ENCODE measurements around the gene ZNF385C. TPM values are rescaled to one million over a fixed set of nuclear protein-coding genes. Genes with fewer than 3 reads are reported as not detected.

The ZNF385C gene
- total and polyA plus RNA-seq, 2 of the 13 experiments (the other 11 are each of a cell fraction or from before 2014, with no cell fraction given) = 2.3 to 6.1 TPM

DNA sequence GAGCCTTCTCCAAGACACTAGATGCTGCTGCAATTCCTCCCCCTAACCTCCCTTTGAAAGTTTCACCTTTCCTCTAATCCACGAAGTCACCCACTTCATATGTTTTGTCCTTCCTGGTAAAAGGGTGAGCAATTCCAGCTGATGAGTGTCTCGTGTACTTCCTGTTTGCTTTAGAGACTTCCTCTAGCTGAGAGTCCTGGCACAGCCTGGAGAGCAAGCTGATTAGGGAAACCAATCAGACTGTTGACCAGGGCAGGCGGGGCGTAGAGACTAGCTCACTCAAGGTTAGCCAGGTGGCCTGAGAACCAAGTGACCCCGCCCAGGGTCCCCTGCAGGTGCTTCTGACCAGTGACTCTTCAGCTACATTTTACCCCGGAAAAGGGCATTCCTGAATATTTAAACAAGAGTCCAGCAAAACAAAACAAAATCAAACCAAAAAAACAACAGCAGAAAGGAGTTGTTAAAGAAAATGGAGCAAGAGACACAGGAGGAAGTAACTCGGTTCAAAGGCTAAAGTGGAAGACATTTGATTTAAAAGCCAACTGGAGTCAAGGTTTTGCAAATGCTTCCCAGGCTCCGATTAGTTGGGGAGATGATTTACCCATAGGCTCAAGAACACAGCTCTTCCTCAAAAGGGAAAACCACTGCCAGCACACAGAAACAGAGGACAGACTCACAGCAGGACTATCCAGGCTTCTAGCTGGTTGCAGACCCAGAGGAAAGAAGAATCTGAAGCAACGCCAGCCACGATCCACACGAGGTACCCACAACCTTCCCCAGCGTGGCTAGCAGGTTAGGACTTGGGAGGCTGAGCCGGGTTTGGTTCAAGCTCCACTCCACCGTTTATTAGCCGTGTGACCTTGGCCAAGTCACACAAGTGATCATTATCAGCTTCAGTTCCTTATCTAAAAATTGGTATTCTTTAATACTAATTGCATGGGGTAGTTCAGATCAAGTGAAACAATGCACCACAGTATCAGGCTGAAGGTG, 37.7 kb upstream of the ZNF385C start (continued):
- TF ChIP-seq KDM3A (CRISPR knock-in tag; IDR thresholded peaks at IDR 0.05; ENCODE audit: low read depth) (peak; percentile 54; the same call in 1 of the 2 replicates), RBM22 (optimal IDR thresholded peaks at IDR 0.05; ENCODE audit: low read length) (no peak), KLF9 (CRISPR knock-in tag; IDR thresholded peaks at IDR 0.05; ENCODE audit: low read depth) (no peak), ZNF350 (CRISPR knock-in tag; IDR thresholded peaks at IDR 0.05; ENCODE audit: borderline replicate concordance, low read depth) (peak; percentile 47; the same call in 1 of the 2 replicates), ZNF3 (CRISPR knock-in tag; IDR thresholded peaks at IDR 0.05) (no peak), SMC3 (IDR thresholded peaks at IDR 0.05; ENCODE audit: low read length) (no peak; the same call in 1 of the 2 replicates), ZNF878 (CRISPR knock-in tag; IDR thresholded peaks at IDR 0.05) (peak; percentile 78; the same call in 1 of the 2 replicates), U2AF1 (optimal IDR thresholded peaks at IDR 0.05; ENCODE audit: low read depth, low read length) (no peak), MIER2 (CRISPR knock-in tag; IDR thresholded peaks at IDR 0.05) (peak; percentile 79), ZNF747 (CRISPR knock-in tag; IDR thresholded peaks at IDR 0.05; ENCODE audit: borderline replicate concordance) (peak; percentile 67; the same call in 1 of the 2 replicates), SIX1 (CRISPR knock-in tag; IDR thresholded peaks at IDR 0.05; ENCODE audit: borderline replicate concordance) (no peak), SMAD1 (CRISPR knock-in tag; IDR thresholded peaks at IDR 0.05; ENCODE audit: borderline replicate concordance, low read depth) (0 out of 2 replicates have a peak, but pooled peaks have one; percentile 34), ZBTB7B (CRISPR knock-in tag; IDR thresholded peaks at IDR 0.05) (peak; percentile 6; the same call in 1 of the 2 replicates), BORCS8-MEF2B (CRISPR knock-in tag; IDR thresholded peaks at IDR 0.05) (no peak), CBX5 (CRISPR knock-in tag; IDR thresholded peaks at IDR 0.05; ENCODE audit: borderline replicate concordance) (peak; percentile 70; the same call in 1 of the 2 replicates), TBX2 (CRISPR knock-in tag; IDR thresholded peaks at IDR 0.05; ENCODE audit: borderline replicate concordance) (peak; percentile 73; the same call in 1 of the 2 replicates)
- TF ChIP-seq, protein P1, sequence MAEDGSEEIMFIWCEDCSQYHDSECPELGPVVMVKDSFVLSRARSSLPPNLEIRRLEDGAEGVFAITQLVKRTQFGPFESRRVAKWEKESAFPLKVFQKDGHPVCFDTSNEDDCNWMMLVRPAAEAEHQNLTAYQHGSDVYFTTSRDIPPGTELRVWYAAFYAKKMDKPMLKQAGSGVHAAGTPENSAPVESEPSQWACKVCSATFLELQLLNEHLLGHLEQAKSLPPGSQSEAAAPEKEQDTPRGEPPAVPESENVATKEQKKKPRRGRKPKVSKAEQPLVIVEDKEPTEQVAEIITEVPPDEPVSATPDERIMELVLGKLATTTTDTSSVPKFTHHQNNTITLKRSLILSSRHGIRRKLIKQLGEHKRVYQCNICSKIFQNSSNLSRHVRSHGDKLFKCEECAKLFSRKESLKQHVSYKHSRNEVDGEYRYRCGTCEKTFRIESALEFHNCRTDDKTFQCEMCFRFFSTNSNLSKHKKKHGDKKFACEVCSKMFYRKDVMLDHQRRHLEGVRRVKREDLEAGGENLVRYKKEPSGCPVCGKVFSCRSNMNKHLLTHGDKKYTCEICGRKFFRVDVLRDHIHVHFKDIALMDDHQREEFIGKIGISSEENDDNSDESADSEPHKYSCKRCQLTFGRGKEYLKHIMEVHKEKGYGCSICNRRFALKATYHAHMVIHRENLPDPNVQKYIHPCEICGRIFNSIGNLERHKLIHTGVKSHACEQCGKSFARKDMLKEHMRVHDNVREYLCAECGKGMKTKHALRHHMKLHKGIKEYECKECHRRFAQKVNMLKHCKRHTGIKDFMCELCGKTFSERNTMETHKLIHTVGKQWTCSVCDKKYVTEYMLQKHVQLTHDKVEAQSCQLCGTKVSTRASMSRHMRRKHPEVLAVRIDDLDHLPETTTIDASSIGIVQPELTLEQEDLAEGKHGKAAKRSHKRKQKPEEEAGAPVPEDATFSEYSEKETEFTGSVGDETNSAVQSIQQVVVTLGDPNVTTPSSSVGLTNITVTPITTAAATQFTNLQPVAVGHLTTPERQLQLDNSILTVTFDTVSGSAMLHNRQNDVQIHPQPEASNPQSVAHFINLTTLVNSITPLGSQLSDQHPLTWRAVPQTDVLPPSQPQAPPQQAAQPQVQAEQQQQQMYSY (CRISPR knock-in tag; IDR thresholded peaks at IDR 0.05) = no peak
- TF ChIP-seq, protein P2, sequence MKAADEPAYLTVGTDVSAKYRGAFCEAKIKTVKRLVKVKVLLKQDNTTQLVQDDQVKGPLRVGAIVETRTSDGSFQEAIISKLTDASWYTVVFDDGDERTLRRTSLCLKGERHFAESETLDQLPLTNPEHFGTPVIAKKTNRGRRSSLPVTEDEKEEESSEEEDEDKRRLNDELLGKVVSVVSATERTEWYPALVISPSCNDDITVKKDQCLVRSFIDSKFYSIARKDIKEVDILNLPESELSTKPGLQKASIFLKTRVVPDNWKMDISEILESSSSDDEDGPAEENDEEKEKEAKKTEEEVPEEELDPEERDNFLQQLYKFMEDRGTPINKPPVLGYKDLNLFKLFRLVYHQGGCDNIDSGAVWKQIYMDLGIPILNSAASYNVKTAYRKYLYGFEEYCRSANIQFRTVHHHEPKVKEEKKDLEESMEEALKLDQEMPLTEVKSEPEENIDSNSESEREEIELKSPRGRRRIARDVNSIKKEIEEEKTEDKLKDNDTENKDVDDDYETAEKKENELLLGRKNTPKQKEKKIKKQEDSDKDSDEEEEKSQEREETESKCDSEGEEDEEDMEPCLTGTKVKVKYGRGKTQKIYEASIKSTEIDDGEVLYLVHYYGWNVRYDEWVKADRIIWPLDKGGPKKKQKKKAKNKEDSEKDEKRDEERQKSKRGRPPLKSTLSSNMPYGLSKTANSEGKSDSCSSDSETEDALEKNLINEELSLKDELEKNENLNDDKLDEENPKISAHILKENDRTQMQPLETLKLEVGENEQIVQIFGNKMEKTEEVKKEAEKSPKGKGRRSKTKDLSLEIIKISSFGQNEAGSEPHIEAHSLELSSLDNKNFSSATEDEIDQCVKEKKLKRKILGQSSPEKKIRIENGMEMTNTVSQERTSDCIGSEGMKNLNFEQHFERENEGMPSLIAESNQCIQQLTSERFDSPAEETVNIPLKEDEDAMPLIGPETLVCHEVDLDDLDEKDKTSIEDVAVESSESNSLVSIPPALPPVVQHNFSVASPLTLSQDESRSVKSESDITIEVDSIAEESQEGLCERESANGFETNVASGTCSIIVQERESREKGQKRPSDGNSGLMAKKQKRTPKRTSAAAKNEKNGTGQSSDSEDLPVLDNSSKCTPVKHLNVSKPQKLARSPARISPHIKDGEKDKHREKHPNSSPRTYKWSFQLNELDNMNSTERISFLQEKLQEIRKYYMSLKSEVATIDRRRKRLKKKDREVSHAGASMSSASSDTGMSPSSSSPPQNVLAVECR (CRISPR knock-in tag; IDR thresholded peaks at IDR 0.05; ENCODE audit: borderline replicate concordance) = peak; percentile 74; the same call in 1 of the 2 replicates
- TF ChIP-seq, protein P3, sequence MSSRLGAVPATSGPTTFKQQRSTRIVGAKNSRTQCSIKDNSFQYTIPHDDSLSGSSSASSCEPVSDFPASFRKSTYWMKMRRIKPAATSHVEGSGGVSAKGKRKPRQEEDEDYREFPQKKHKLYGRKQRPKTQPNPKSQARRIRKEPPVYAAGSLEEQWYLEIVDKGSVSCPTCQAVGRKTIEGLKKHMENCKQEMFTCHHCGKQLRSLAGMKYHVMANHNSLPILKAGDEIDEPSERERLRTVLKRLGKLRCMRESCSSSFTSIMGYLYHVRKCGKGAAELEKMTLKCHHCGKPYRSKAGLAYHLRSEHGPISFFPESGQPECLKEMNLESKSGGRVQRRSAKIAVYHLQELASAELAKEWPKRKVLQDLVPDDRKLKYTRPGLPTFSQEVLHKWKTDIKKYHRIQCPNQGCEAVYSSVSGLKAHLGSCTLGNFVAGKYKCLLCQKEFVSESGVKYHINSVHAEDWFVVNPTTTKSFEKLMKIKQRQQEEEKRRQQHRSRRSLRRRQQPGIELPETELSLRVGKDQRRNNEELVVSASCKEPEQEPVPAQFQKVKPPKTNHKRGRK (CRISPR knock-in tag; IDR thresholded peaks at IDR 0.05) = no peak
